Measurements from ENCODE around the gene ABL2.
"Not testable (repeated sequence)": the region's sequence is repeated elsewhere in the genome, so short reads cannot be mapped to it uniquely, and the experiment has no call there.

The ABL2 gene

DNA sequence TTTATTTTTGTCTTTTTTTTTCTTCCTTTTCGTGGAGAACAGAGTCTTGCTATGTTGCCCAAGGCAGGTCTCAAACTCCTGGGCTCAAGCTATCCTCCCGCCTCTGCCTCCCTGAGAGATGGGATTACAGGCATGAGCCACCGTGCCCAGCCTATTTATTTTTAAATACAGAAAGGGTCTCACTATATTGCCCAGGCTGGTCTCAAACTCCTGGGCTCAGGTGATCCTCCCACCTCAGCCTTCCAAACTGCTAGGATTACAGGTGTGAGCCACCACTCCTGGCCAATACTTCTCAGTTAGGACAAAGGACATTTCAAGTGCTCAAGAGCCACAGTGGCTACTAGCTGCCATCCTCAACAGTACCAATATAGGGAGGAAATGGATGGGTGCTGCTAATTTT is 16.2 kb downstream of the ABL2 start:
- DNase-seq, result not testable (repeated sequence)

- DNase-seq, result no peak
Measured at GRCh38 chr1:179208681-179209477, 20.6 kb downstream of the ABL2 start.

DNA sequence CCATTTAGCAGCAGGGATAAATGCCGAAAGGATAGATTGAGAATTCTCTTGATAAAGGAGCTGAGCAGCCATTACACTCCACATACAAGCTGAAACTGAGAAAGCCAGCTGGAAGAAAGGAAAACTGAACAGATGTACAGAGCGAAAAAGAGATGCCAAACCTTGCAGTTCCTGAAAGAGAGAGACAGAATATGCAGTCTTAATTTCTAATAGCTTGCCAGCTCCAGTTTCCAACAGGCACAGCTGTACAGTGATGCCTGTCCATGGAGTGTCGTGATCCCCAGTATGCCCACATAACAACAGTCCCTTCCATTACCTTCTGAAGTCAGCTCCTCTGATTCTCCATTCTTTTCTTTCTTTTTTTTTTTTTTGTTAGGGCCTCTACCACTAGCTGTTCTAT is 22.7 kb downstream of the ABL2 start:
- no peak for DNase-seq

GRCh38 chr1:179205284-179205683 is 24.2 kb downstream of the ABL2 start:
- DNase-seq, result no peak

- DNase-seq, result no peak
Measured at GRCh38 chr1:179202161-179202560, 27.3 kb downstream of the ABL2 start.

GRCh38 chr1:179200586-179200985 is 28.9 kb downstream of the ABL2 start:
- DNase-seq, result no peak

DNA sequence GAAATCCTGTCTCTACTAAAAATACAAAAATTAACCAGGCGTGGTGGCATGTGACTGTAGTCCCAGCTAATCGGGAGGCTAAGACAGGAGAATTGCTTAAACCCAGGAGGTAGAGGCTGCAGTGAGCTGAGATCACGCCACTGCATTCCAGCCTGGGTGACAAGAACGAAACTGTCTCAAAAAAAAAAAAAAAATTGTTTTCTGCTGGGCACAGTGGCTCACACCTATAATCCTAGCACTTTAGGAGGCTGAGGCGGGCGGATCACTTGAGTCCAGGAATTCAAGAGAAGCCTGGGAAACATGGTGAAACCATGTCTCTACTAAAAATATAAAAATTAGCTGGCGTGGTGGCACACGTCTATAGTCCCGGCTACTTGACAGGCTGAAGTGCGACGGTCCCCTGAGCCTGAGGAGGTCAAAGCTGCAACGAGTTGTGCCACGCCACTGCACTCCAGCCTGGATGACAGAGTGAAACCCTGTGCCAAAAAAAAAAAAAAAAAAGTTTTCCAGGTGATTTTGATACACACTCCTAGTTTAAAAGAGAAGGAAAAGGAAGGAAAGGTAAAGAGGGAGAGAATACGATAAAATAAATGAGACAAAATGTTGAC is 31.7 kb downstream of the ABL2 start:
- no peak for DNase-seq

DNA sequence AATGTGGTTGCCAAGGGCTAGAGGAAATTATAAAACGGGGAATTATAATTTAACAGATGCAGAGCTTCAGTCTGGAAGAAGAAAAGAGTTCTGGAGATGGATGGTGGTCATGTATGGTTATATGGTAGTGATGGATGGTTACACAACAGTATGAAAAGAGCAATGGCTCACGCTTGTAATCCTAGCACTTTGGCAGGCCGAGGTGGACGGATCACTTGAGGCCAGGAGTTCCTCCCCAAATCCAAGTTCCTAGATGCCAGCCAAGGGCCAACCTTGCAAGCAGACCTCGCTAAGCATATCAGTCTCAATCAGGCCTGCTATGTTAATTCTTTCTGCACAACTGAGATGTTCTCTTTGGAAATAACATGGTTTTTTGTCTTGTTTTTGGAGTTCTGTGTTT is 33.6 kb downstream of the ABL2 start:
- DNase-seq, result not testable (repeated sequence)

GRCh38 chr1:179195376-179195775 is 34.1 kb downstream of the ABL2 start:
- DNase-seq, result no peak

- no peak for DNase-seq
Measured at GRCh38 chr1:179194068-179194537, 35.4 kb downstream of the ABL2 start.

DNA sequence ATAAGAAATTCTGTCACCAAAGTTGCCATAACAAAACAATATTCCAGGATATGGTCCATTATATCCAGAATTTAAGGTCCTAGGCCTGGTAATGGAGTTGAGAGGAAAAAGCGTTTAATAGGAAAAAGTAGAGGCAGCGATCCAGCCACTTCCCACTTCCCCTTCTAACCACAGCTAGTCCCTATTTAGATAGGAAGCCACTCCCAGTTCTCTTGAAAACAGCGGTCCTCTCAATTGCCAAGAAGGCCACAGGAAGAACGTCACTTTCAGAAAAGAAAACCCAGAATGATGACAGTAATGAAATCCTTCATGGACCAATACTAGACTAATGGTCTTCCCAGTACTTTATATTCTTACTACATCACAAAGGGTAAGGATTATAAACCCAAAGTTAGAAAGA is 38.6 kb downstream of the ABL2 start:
- no peak for DNase-seq

GRCh38 chr1:179187735-179188471 is 41.6 kb downstream of the ABL2 start:
- DNase-seq, result no peak

DNA sequence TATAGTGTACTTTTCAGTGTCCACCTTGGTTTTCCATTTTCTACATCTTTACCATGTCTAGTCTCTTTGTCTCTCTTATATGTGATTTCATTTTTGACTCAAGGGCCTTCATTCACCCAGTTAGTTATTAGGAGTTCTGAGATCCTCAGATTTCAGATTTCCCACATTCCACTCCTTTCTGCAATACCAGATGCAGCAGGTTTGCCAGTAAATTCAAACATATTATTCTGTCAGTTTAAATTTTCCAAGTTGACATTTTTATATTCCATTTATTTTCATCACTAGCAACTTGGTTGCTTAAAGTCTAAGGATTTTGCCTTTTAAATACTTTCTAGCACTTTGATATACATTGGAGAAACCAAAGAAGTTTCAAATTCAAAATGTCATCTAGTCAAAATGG is 42.4 kb downstream of the ABL2 start:
- DNase-seq, result no peak

- no peak for DNase-seq
Measured at GRCh38 chr1:179184403-179184802, 45.1 kb downstream of the ABL2 start.

GRCh38 chr1:179183857-179184256 is 45.6 kb downstream of the ABL2 start:
- DNase-seq, result no peak

DNA sequence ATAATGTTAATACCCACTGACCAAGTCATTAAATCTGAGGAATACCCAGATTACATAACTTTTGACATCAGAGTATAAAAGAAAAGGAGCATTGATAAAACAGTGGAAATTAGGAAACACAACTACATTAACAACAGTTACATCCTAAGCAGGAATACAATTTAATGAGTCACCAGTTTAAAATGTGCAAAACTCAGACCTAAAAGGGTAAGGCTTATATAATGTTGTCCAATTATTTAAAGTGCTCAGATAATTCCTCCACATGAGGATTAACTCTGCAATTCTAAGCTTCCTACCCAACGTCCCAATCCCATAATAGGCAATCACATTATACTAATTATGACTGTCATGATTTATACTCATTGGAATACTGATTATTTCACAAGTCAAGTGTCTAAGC is 50.5 kb downstream of the ABL2 start:
- DNase-seq, result no peak

GRCh38 chr1:179178183-179178582 is 51.3 kb downstream of the ABL2 start:
- DNase-seq, result no peak

DNA sequence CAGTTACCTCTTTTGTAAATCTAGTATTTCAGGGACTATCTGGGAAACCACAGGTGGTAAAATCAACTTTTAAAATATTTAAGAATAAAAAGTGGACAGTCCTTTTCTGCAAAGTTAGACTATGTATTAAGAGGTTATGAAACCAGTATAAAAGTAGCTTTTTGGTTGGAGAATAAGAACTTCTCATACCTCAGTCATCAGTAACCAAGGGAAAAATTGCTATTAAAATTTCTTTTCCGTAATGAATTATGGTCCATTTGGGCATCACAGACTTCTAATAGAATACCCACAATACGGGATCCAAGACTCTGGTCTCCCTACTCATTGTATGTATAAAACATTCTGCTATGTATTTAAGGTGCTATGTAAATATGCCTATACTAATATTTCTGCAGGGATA is 51.9 kb downstream of the ABL2 start:
- no peak for DNase-seq

- DNase-seq, result no peak
Measured at GRCh38 chr1:179177182-179177581, 52.3 kb downstream of the ABL2 start.

- DNase-seq, result no peak
Measured at GRCh38 chr1:179175011-179175841, 54.3 kb downstream of the ABL2 start.

GRCh38 chr1:179170468-179170770 is 59.1 kb downstream of the ABL2 start:
- not testable (repeated sequence) for DNase-seq

DNA sequence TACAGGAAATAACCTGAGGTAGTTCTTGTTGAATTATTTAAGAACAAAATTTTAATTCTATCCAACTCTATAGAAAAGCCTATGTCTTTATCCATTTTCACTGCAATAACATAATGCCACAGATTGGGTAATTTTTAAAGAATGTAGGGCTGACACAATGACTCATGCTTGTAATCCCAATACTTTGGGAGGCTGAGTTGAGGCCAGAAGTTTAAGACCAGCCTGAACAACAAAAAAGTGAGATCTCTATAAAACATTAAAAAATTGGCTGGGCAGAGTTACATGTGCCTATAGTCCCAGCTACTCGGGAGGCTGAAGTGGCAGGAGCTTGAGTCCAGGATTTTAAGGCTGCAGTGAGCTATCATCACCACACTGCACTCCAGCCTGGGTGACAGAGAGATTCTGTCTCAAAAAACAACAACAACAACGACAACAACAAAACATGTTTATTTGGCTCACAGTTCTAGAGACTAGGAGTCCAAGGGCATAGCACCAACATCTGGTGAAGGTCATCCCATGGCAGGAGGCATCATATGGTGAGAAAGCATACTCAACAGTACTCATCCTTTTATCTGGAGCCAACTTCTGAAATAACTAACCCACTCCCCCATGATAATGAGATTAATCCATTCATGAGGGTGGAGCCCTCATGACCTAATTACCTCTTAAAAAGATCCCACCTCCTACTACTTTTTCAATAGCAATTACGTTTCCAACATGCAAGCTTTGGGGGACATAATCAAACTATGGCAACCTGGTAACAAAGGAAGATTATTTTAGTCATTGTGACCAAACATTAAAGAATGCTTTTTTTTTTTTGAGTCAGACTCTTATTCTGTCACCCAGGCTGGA is 59.6 kb downstream of the ABL2 start:
- DNase-seq, result no peak
